Naive thymus-derived CD4-positive, alpha-beta T cell (primary cell): ENCODE data around the gene EIF4E1B. TPM values are rescaled to one million over a fixed set of nuclear protein-coding genes. Genes with fewer than 3 reads are reported as not detected.

Experiments used
- ATAC-seq: fragments of 150-1000 bp; cut with Tn5 transposase; 2 replicates; pipeline ENCODE4 v1.10.0; 2021; ENCODE audit warnings: mild to moderate bottlenecking, moderate library complexity
- CTCF ChIA-PET: fragments of 350-600 bp; sonication (Branson Sonifier 250); formaldehyde crosslinking; loops from one replicate; lab custom pipeline; 2021; ENCODE audit warnings: antibody characterized with exemption; lab: Charles Lee
- POLR2A ChIA-PET: fragments of 350-600 bp; sonication (Branson Sonifier 250); formaldehyde crosslinking; loops from one replicate; lab custom pipeline; 2021; ENCODE audit warnings: antibody characterized with exemption, inconsistent platforms; lab: Charles Lee
- DNase-seq, 9 donors: peaks; one replicate each; pipeline versions ENCODE4 v3.0.0 to v3.0.0-alpha.2; 2020 to 2022; ENCODE audit warnings: mixed read lengths in 1 of 9
- H3K27ac ChIP-seq: one replicate; pipeline ENCODE4 v1.7.0; 2013; ENCODE audit warnings: mild to moderate bottlenecking, low read depth, low read length, moderate library complexity
- H3K27me3 ChIP-seq, 2 donors: one replicate each; pipeline ENCODE4 v1.7.0; 2013; ENCODE audit warnings: low read length in 2 of 2, mild to moderate bottlenecking in 2 of 2, moderate library complexity in 2 of 2; ENCODE audit not compliant: control insufficient read depth in 2 of 2, insufficient read depth in 2 of 2
- H3K36me3 ChIP-seq, 3 experiments: 1 replicate in 2 of 3; 2 replicates in 1 of 3; pipeline ENCODE4 v1.7.0; 2013; ENCODE audit warnings: low read length in 3 of 3, mild to moderate bottlenecking in 3 of 3, moderate library complexity in 1 of 3; ENCODE audit not compliant: insufficient read depth in 3 of 3, control insufficient read depth in 2 of 3
- H3K4me1 ChIP-seq, 2 donors: one replicate each; pipeline ENCODE4 v1.7.0; 2013; ENCODE audit warnings: low read length in 2 of 2, mild to moderate bottlenecking in 2 of 2, moderate library complexity in 1 of 2; ENCODE audit not compliant: control insufficient read depth in 2 of 2, insufficient read depth in 2 of 2
- H3K4me3 ChIP-seq: 2 replicates; pipeline ENCODE4 v1.7.0; 2013; ENCODE audit warnings: mild to moderate bottlenecking, low read length
- H3K9me3 ChIP-seq, 3 experiments: 1 replicate in 2 of 3; 2 replicates in 1 of 3; pipeline ENCODE4 v1.7.0; 2013; ENCODE audit warnings: low read length in 3 of 3; ENCODE audit not compliant: control insufficient read depth in 2 of 3
- H3K27ac Mint-ChIP-seq, 9 donors: one replicate each; pipeline ENCODE4 v1.8.0; 2020 to 2022; ENCODE audit warnings: mixed read lengths in 9 of 9, mild to moderate bottlenecking in 8 of 9, moderate library complexity in 5 of 9, inconsistent platforms in 2 of 9
- H3K27me3 Mint-ChIP-seq, 5 donors: one replicate each; pipeline ENCODE4 v1.8.0; 2021 to 2022; ENCODE audit warnings: mixed read lengths in 5 of 5, mild to moderate bottlenecking in 1 of 5
- H3K36me3 Mint-ChIP-seq, 5 donors: one replicate each; pipeline ENCODE4 v1.8.0; 2020 to 2022; ENCODE audit warnings: mixed read lengths in 5 of 5, mild to moderate bottlenecking in 3 of 5, inconsistent platforms in 1 of 5
- H3K4me1 Mint-ChIP-seq, 7 donors: one replicate each; pipeline ENCODE4 v1.8.0; 2020 to 2022; ENCODE audit warnings: mixed read lengths in 7 of 7, mild to moderate bottlenecking in 3 of 7, inconsistent platforms in 1 of 7
- H3K4me3 Mint-ChIP-seq, 10 donors: one replicate each; pipeline ENCODE4 v1.8.0; 2020 to 2022; ENCODE audit warnings: mild to moderate bottlenecking in 10 of 10, mixed read lengths in 10 of 10, moderate library complexity in 6 of 10, inconsistent platforms in 2 of 10
- H3K9me3 Mint-ChIP-seq, 11 donors: one replicate each; pipeline ENCODE4 v1.8.0; 2020 to 2022; ENCODE audit warnings: mixed read lengths in 11 of 11, mild to moderate bottlenecking in 4 of 11, inconsistent platforms in 1 of 11, moderate library complexity in 1 of 11
- intact Hi-C, 2 donors: fragments of 100-400 bp; cut with micrococcal nuclease; formaldehyde crosslinking; loops; one replicate each; pipeline ENCODE4 v1.15.1; 2023
- polyA plus RNA-seq, 2 donors: library from polyadenylated mRNA; unstranded; fragments of 300-500 nt; fragmentation: Illumina TruSeq; gene quantifications; one replicate each; pipeline ENCODE4 v1.2.3, GENCODE V29; 2021
- total RNA-seq, 6 experiments: library from RNA in 5 of 6; stranded (reverse) in 5 of 6; gene quantifications; 1 replicate in 5 of 6; 2 replicates in 1 of 6; pipeline ENCODE4 v1.2.3 and lab custom pipeline; 2021 to 2026

EIF4E1B gene
- total and polyA plus RNA-seq, 7 experiments from 2014 or later: not detected

- Mint-ChIP-seq H3K27me3 (no peaks in the 10 kb centered on the region), H3K4me1 (peaks cover 29 to 63% (median 46%) of the 10 kb centered on the region in 7 donors), H3K27ac (peak overlapping the region in 4 of 9 donors; percentile 18 to 87 (median 46)), H3K9me3 (no peaks in the 10 kb centered on the region), H3K36me3 (peaks cover 0 to 15% (median 6%) of the 10 kb centered on the region in 5 donors), H3K4me3 (no peak overlapping the region)
- intact Hi-C loops: no loop called here
- no peaks in the 10 kb centered on the region for H3K27me3 ChIP-seq
- POLR2A ChIA-PET: interaction anchor here (1.0 to 1.3 kb wide), 2 partner anchors 13 to 17 kb away, joined by 3 to 4 read pairs; no protein-coding TSS in a partner anchor
- peaks cover 16 to 39% of the 10 kb centered on the region in 2 donors for H3K4me1 ChIP-seq
- H3K9me3 ChIP-seq: no peaks in the 10 kb centered on the region
- H3K36me3 ChIP-seq: peaks cover 0 to 22% (median 0%) of the 10 kb centered on the region in 3 experiments
- H3K27ac ChIP-seq: no peak overlapping the region
- no peak for ATAC-seq
- H3K4me3 ChIP-seq: no peak overlapping the region
- CTCF ChIA-PET: interaction anchor here (0.6 to 3.4 kb wide), 2 partner anchors 9 to 315 kb away, joined by 8 to 20 read pairs; no protein-coding TSS in a partner anchor
- DNase-seq: no peak
Observed at GRCh38 chr5:176652136-176652535, 21.7 kb downstream of the EIF4E1B start.

GRCh38 chr5:176653401-176654385 lies 23.2 kb downstream of the EIF4E1B start:
- intact Hi-C loops: no loop called here
- ATAC-seq: peak; percentile 39
- POLR2A ChIA-PET: interaction anchor here (0.5 kb wide), 1 partner anchor 751 kb away, joined by 3 read pairs; no protein-coding TSS in a partner anchor

GRCh38 chr5:176654856-176655255 lies 24.4 kb downstream of the EIF4E1B start:
- H3K27ac Mint-ChIP-seq: peak overlapping the region in 3 of 9 donors; percentile 8 to 52 (median 49)
- no peak for ATAC-seq

More at GRCh38 chr5:176653401-176654385, 23.2 kb downstream of the EIF4E1B start:
- Mint-ChIP-seq H3K27me3 (no peaks in the 10 kb centered on the region), H3K27ac (peak overlapping the region; percentile 6 to 84 (median 53)), H3K4me1 (peaks cover 36 to 66% (median 49%) of the 10 kb centered on the region in 7 donors), H3K36me3 (peaks cover 0 to 13% (median 6%) of the 10 kb centered on the region in 5 donors), H3K9me3 (no peaks in the 10 kb centered on the region), H3K4me3 (peak overlapping the region in 4 of 10 donors; percentile 2 to 6 (median 3))
- peaks cover 0 to 22% (median 0%) of the 10 kb centered on the region in 3 experiments for H3K36me3 ChIP-seq
- DNase-seq: peak in 1 of 9 donors; percentile 81
- H3K4me3 ChIP-seq: no peak overlapping the region
- H3K4me1 ChIP-seq: peaks cover 18 to 42% of the 10 kb centered on the region in 2 donors
- no peaks in the 10 kb centered on the region for H3K9me3 ChIP-seq
- no peaks in the 10 kb centered on the region for H3K27me3 ChIP-seq
- CTCF ChIA-PET: interaction anchor here (0.6 kb wide), 2 partner anchors 27 to 231 kb away, joined by 3 to 4 read pairs; no protein-coding TSS in a partner anchor
- H3K27ac ChIP-seq: no peak overlapping the region

GRCh38 chr5:176656467-176656990 lies 26.1 kb downstream of the EIF4E1B start:
- intact Hi-C loops: loop anchor here (5.0 kb wide), 2 partner anchors 156 to 366 kb away; partner anchors contain the start of genes UNC5A (in 2 of the 2) and ZNF346 (in 1 of the 2)

More at GRCh38 chr5:176654856-176655255, 24.4 kb downstream of the EIF4E1B start:
- H3K27me3 ChIP-seq: no peaks in the 10 kb centered on the region
- H3K27ac ChIP-seq: no peak overlapping the region
- H3K9me3 ChIP-seq: no peaks in the 10 kb centered on the region
- Mint-ChIP-seq H3K4me1 (peaks cover 39 to 66% (median 51%) of the 10 kb centered on the region in 7 donors), H3K27me3 (no peaks in the 10 kb centered on the region), H3K36me3 (peaks cover 0 to 9% (median 6%) of the 10 kb centered on the region in 5 donors), H3K4me3 (no peak overlapping the region), H3K9me3 (no peaks in the 10 kb centered on the region)
- peaks cover 0 to 22% (median 0%) of the 10 kb centered on the region in 3 experiments for H3K36me3 ChIP-seq
- ChIA-PET POLR2A (interaction anchor here (0.5 kb wide), 1 partner anchor 750 kb away, joined by 3 read pairs; no protein-coding TSS in a partner anchor), CTCF (no interaction called here)
- H3K4me1 ChIP-seq: peaks cover 19 to 42% of the 10 kb centered on the region in 2 donors
- intact Hi-C loops: loop anchor here (5.0 kb wide), 2 partner anchors 157 to 367 kb away; partner anchors contain the start of genes UNC5A (in 2 of the 2) and ZNF346 (in 1 of the 2)
- no peak for DNase-seq
- H3K4me3 ChIP-seq: no peak overlapping the region

GRCh38 chr5:176658007-176658599 lies 27.6 kb downstream of the EIF4E1B start:
- ChIA-PET POLR2A (interaction anchor here (0.6 to 5.3 kb wide), 2 partner anchors 10 to 1015 kb away, joined by 5 to 36 read pairs; partner anchors contain the start of gene TSPAN17), CTCF (interaction anchor here (0.6 to 1.5 kb wide), 8 partner anchors 9 to 929 kb away, joined by 3 to 5 read pairs (median 3); no protein-coding TSS in a partner anchor)
- peaks cover 31 to 34% of the 10 kb centered on the region in 2 donors for H3K4me1 ChIP-seq
- Mint-ChIP-seq H3K36me3 (peaks cover 0 to 9% (median 6%) of the 10 kb centered on the region in 5 donors), H3K27me3 (no peaks in the 10 kb centered on the region), H3K4me3 (peak overlapping the region; percentile 63 to 88 (median 82)), H3K27ac (peak overlapping the region; percentile 5 to 94 (median 56)), H3K4me1 (peaks cover 33 to 45% (median 41%) of the 10 kb centered on the region in 7 donors), H3K9me3 (no peaks in the 10 kb centered on the region)
- peaks cover 0 to 22% (median 0%) of the 10 kb centered on the region in 3 experiments for H3K36me3 ChIP-seq
- intact Hi-C loops: loop anchor here (1.0 to 5.0 kb wide), 8 partner anchors 9 to 455 kb away; partner anchors contain the start of genes UNC5A (in 2 of the 2), CLTB (in 1 of the 2), TSPAN17 (in 1 of the 2) and ZNF346 (in 1 of the 2)
- peak overlapping the region; percentile 53 for H3K4me3 ChIP-seq
- DNase-seq: peak; percentile 44 to 67 (median 55)
- H3K9me3 ChIP-seq: no peaks in the 10 kb centered on the region
- no peak overlapping the region for H3K27ac ChIP-seq
- H3K27me3 ChIP-seq: no peaks in the 10 kb centered on the region
- peak; percentile 83 for ATAC-seq

More at GRCh38 chr5:176656467-176656990, 26.1 kb downstream of the EIF4E1B start:
- no peak overlapping the region for H3K4me3 ChIP-seq
- H3K36me3 ChIP-seq: peaks cover 0 to 22% (median 0%) of the 10 kb centered on the region in 3 experiments
- ATAC-seq: no peak
- peaks cover 31 to 41% of the 10 kb centered on the region in 2 donors for H3K4me1 ChIP-seq
- no peak for DNase-seq
- Mint-ChIP-seq H3K36me3 (peaks cover 0 to 9% (median 6%) of the 10 kb centered on the region in 5 donors), H3K4me1 (peaks cover 33 to 61% (median 49%) of the 10 kb centered on the region in 7 donors), H3K27ac (peak overlapping the region in 2 of 9 donors; percentile 6 to 13), H3K9me3 (no peaks in the 10 kb centered on the region), H3K27me3 (no peaks in the 10 kb centered on the region), H3K4me3 (peak overlapping the region in 1 of 10 donors; percentile 14)
- ChIA-PET CTCF (interaction anchor here (0.7 to 1.1 kb wide), 2 partner anchors 80 to 456 kb away, joined by 3 read pairs; no protein-coding TSS in a partner anchor), POLR2A (interaction anchor here (5.3 kb wide), 1 partner anchor 8 kb away, joined by 36 read pairs; the partner anchor contains the start of gene TSPAN17)
- no peaks in the 10 kb centered on the region for H3K27me3 ChIP-seq
- H3K9me3 ChIP-seq: no peaks in the 10 kb centered on the region
- H3K27ac ChIP-seq: no peak overlapping the region
